ENCODE results near the gene RTEL1.

The RTEL1 gene

DNA sequence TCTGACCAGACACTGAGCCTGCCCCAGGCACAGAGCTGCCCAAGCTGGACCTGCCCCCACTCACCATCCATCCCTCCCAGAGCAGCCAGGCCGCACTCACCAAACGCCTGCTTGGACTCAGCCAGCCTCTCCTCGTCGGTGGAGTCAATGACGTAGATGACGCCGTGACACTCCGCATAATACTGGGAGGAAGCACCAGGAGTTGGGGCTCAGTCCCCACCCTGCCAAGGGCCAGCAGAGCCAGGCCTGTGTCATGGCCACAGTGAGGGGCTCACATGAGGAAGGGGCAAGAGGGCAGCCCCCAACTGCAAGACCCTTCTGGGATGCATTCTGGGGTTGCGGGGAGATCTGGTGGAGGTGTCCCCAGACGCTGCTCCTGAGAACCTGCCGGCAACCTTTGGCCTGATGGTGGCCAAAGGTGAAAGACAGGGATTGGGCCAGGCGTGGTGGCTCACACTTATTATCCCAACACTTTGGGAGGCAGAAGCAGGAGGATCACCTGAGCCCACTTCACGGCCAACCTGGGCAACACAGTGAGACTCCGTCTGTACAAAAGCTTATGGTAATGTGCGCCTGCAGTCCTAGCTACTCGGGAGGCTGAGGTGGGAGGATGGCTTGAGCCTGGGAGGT lies 44.0 kb downstream of the RTEL1 start:
- TF ChIP-seq ZFX (IDR thresholded peaks at IDR 0.05; ENCODE audit: borderline replicate concordance) = no peak
- TF ChIP-seq, protein P1, sequence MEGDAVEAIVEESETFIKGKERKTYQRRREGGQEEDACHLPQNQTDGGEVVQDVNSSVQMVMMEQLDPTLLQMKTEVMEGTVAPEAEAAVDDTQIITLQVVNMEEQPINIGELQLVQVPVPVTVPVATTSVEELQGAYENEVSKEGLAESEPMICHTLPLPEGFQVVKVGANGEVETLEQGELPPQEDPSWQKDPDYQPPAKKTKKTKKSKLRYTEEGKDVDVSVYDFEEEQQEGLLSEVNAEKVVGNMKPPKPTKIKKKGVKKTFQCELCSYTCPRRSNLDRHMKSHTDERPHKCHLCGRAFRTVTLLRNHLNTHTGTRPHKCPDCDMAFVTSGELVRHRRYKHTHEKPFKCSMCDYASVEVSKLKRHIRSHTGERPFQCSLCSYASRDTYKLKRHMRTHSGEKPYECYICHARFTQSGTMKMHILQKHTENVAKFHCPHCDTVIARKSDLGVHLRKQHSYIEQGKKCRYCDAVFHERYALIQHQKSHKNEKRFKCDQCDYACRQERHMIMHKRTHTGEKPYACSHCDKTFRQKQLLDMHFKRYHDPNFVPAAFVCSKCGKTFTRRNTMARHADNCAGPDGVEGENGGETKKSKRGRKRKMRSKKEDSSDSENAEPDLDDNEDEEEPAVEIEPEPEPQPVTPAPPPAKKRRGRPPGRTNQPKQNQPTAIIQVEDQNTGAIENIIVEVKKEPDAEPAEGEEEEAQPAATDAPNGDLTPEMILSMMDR (IDR thresholded peaks at IDR 0.05) = no peak
- no peak overlapping the region for H3K27ac ChIP-seq

DNA sequence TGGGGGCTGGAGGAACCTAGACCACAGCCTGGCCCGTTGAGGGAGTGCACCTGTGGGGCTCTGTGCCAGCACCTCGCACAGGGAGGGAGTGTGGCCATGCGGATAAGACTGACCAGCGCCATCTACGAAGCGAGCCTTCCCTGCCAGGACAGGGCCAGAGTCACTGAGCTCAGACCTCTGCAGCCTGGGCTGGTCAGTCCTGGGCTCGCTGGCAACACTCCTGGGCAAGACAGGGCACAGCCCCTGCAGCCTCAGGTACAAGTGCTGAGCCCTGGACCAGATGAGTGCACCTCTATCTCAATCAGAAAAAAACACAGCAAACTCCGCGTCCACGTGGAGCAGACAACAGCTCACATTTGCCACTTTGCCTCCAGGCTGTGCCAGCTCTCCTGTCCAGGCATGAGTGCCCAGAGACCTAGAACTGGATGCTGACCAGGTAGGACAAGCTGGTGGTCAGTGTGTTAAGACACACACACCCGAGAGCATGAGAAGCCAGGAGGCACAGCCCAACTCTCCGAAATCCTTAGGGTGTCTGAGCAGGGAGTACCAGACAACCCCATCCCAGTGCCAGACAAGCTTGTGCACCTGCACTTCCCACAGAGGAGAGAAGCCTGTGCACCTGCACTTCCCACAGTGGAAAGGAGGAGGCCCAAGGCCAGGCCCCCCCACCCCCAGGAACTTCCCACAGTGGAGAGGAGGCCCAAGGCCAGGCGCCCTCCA lies 44.8 kb downstream of the RTEL1 start:
- no peak overlapping the region for H3K27ac ChIP-seq
- TF ChIP-seq ZFX (IDR thresholded peaks at IDR 0.05; ENCODE audit: borderline replicate concordance) = no peak
- TF ChIP-seq, protein P1 (IDR thresholded peaks at IDR 0.05) = no peak

DNA sequence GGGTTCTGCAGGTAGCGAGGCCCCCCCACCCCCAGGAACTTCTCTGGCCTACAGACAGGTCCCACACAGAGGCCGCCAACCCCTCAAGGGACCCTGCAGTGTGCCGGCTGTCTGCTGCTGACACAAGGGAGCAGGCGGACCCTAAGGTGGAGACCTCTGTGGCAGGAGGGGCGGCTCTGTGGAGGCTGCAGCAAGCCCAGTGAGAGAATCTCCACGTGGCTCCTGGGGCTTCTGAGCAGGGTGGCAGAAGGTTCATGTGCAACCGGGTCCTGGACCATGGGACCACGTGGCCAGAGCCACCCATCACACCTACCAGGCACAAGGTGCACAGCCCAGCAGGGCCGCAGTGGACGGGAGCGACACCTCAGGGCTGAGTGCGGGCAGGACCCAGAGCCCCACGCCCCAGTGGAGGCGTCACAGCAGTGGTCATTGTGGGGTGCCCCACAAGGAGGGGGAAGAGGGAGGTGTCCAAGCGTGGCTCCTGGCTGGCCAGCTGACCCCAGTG lies 45.4 kb downstream of the RTEL1 start:
- no peak for TF ChIP-seq ZFX (IDR thresholded peaks at IDR 0.05; ENCODE audit: borderline replicate concordance)
- TF ChIP-seq, protein P1 (IDR thresholded peaks at IDR 0.05) = no peak
- H3K27ac ChIP-seq = no peak overlapping the region

DNA sequence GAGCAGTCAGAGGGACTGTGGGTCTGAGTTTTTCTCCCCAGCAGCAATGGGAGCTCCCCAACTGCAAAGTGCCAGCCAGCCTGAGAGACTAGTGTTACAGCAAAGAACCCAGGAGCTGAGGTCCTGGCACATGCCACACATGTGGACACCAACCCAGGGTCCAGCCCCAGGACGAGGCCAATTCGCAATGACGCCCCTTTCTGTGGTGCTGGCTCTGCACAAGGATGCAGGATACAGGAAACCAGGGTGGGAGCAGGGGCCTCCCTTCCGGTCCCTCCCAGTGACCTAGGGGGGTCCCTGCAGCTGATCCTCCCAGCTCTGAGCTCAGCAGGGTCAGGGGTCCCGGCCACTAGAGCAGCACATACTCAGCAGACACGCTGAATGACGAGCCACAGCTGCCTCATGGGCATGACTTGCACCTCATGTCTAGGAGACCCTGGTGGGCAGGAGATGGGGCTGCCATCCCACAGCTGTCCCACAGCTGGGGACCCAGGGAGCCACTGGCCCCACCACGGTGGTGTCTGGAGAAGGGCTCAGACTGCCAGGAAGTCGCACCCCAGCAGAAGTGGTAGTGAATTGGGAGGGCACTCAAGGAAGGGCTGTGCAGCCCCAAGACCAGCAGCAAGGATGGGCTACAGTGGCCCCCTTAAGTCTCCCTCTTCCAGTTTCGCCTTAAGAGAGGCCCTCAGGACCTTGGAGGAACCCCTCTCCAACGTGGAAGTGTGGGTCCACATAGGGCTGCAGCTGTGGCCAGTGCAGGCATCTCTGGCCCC lies 46.0 kb downstream of the RTEL1 start:
- TF ChIP-seq, protein P1 (IDR thresholded peaks at IDR 0.05) = no peak
- TF ChIP-seq ZFX (IDR thresholded peaks at IDR 0.05; ENCODE audit: borderline replicate concordance) = no peak

DNA sequence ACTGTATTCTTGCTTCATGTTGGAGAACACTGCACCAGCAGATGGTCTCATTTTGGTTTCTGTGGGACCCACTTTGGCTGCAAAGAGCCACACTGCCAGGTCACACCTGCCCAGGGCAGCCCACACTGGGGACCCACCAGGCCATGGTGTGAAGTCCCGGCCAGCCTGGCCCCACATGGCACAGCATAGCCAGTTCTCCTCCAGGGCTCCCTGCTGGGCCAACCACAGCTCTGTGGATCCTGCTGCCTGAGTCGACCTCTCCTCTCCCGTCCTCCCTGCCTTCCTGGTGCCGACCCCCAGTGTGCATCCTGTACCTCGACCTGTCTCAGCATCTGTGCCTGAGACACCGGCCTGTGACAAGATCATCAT lies 46.6 kb downstream of the RTEL1 start:
- no peak for TF ChIP-seq ZFX (IDR thresholded peaks at IDR 0.05; ENCODE audit: borderline replicate concordance)
- TF ChIP-seq, protein P1 (IDR thresholded peaks at IDR 0.05) = no peak
- no peak overlapping the region for H3K27ac ChIP-seq

More for the DNA sequence above, 46.0 kb downstream of the RTEL1 start:
- H3K27ac ChIP-seq = no peak overlapping the region

DNA sequence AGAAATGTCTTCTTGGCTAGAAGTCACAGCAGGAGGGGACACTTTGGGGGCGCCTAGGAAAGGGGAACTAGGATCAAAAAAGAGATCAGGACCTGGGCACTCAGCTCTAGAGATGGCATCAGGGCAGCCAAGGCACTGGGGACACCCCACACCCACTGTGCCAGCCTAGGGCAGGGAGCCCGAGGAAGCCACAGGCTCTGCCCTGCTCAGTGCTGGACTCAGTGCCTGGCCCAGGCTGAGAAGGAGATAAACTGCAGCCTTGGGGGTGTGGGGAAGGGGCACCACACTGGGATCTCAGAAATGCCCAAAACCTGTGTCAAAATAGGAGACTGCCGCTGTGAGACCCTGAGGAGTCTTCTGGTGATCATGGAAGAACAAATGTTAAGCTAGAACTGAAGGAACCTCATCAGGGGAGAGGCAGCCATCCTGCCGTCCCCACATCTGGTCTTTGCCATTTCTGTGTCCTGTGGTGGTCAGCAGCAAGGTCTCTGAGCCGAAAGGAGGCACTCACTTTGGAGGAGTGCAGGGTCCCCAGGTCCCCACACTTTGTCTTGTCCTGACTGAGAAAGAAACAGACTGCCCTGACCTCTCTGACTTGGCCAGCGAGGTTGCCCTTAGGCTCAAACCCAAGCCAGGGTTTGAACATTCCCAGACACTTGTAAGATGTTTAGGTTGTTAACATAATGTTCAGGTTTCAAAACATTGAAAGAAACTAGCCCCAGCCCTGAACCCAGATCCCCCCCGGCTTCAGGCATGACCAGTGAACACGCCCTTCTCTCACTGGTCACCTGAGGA lies 47.3 kb downstream of the RTEL1 start:
- no peak overlapping the region for H3K27ac ChIP-seq
- TF ChIP-seq, protein P1 (IDR thresholded peaks at IDR 0.05) = no peak
- no peak for TF ChIP-seq ZFX (IDR thresholded peaks at IDR 0.05; ENCODE audit: borderline replicate concordance)

All from 22Rv1 (cell line).